ENCODE measurements around the gene ESYT1. TPM values are rescaled to one million over a fixed set of nuclear protein-coding genes. Genes with fewer than 3 reads are reported as not detected.
A peak's percentile ranks its signal among the peaks of the same experiment; 100 is the strongest.
"Not testable (repeated sequence)": the region's sequence is repeated elsewhere in the genome, so short reads cannot be mapped to it uniquely, and the experiment has no call there.

ESYT1 gene
- polyA plus RNA-seq, 1 experiment: 127 TPM

DNA sequence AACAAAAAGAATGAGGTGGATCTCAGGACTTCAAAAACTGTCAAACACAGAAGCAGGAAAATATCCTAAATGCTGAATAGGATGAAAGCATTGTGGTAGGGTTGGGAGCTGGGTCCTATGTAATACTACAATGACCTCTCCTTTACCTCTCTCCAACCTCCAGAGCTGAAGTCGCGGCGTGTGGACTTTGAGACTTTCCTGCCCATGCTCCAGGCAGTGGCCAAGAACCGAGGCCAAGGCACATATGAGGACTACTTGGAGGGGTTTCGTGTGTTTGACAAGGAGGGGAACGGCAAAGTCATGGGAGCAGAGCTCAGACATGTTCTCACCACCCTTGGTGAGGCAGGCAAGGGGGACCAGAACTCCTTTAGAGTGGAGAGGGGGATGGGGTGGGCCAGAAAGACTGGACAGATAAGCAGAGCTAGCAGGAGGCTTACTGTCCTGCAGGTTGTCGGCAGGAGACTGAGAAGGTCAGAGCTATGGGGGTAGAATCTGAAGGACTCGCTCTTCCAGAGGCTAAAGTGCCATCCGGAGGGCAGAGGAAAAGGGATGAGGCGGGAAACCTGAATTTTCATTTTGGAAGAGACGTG lies 27.3 kb downstream of the ESYT1 start:
- Histone ChIP-seq H3K27ac (ENCODE audit: low read depth, low read length) (no peak overlapping the region), H3K4me3 (ENCODE audit: low read depth, low read length) (no peak overlapping the region), H3K27me3 (ENCODE audit: control insufficient read depth, insufficient read depth, low read length) (no peaks in the 10 kb centered on the region), H3K9me3 (ENCODE audit: control insufficient read depth, insufficient read depth, low read length) (no peaks in the 10 kb centered on the region)
- ChIA-PET CTCF (interaction anchor here (1.4 kb wide), 1 partner anchor 34 kb away, joined by 5 read pairs; the partner anchor contains the start of gene SMARCC2), POLR2A (interaction anchor here (0.6 to 1.3 kb wide), 4 partner anchors 28 to 87 kb away, joined by 3 to 8 read pairs (median 4); no protein-coding TSS in a partner anchor)
- DNase-seq (ENCODE audit: low read depth, low spot score): no peak
- TF ChIP-seq, protein P1, sequence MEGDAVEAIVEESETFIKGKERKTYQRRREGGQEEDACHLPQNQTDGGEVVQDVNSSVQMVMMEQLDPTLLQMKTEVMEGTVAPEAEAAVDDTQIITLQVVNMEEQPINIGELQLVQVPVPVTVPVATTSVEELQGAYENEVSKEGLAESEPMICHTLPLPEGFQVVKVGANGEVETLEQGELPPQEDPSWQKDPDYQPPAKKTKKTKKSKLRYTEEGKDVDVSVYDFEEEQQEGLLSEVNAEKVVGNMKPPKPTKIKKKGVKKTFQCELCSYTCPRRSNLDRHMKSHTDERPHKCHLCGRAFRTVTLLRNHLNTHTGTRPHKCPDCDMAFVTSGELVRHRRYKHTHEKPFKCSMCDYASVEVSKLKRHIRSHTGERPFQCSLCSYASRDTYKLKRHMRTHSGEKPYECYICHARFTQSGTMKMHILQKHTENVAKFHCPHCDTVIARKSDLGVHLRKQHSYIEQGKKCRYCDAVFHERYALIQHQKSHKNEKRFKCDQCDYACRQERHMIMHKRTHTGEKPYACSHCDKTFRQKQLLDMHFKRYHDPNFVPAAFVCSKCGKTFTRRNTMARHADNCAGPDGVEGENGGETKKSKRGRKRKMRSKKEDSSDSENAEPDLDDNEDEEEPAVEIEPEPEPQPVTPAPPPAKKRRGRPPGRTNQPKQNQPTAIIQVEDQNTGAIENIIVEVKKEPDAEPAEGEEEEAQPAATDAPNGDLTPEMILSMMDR (IDR thresholded peaks at IDR 0.05; ENCODE audit: low read depth, low read length): no peak

DNA sequence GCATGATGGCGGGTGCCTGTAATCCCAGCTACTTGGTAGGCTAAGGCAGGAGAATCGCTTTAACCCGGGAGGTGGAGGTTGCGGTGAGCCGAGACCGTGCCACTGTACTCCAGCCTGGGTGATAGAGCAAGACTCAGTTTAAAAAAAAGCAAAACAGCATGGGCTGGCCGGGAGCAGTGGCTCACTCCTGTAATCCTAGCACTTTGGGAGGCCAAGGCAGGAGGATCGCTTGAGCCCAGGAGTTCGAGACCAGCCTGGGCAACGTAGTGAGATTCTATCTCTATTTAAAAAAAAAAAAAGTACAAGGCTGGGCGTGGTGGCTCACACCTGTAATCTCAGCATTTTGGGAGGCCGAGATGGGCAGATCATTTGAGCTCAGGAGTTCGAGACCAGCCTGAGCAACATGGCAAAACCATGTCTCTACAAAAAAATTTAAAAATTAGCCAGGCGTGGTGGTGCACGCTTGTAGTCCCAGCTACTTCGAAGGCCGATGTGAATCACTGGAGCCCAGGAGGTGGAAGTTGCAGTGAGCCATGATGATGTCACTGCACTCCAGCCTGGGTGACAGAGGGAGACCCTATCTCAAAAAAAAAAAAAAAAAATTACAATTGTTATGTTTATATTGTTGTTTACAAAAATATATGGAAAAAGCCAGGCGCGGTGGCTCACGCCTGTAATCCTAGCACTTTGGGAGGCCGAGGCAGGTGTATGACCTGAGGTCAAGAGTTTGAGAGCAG lies 28.6 kb downstream of the ESYT1 start:
- ChIA-PET POLR2A (interaction anchor here (0.7 kb wide), 1 partner anchor 113 kb away, joined by 4 read pairs; no protein-coding TSS in a partner anchor), CTCF (interaction anchor here (0.7 to 1.1 kb wide), 6 partner anchors 12 to 38 kb away, joined by 3 to 6 read pairs (median 4); partner anchors contain the start of gene SMARCC2)
- H3K9me3 ChIP-seq (ENCODE audit: control insufficient read depth, insufficient read depth, low read length); DNase-seq (ENCODE audit: low read depth, low spot score); H3K27me3 ChIP-seq (ENCODE audit: control insufficient read depth, insufficient read depth, low read length): not testable (repeated sequence)
- peak overlapping the region; percentile 95 for H3K27ac ChIP-seq (ENCODE audit: low read depth, low read length)
- peak overlapping the region; percentile 99 for H3K4me3 ChIP-seq (ENCODE audit: low read depth, low read length)

DNA sequence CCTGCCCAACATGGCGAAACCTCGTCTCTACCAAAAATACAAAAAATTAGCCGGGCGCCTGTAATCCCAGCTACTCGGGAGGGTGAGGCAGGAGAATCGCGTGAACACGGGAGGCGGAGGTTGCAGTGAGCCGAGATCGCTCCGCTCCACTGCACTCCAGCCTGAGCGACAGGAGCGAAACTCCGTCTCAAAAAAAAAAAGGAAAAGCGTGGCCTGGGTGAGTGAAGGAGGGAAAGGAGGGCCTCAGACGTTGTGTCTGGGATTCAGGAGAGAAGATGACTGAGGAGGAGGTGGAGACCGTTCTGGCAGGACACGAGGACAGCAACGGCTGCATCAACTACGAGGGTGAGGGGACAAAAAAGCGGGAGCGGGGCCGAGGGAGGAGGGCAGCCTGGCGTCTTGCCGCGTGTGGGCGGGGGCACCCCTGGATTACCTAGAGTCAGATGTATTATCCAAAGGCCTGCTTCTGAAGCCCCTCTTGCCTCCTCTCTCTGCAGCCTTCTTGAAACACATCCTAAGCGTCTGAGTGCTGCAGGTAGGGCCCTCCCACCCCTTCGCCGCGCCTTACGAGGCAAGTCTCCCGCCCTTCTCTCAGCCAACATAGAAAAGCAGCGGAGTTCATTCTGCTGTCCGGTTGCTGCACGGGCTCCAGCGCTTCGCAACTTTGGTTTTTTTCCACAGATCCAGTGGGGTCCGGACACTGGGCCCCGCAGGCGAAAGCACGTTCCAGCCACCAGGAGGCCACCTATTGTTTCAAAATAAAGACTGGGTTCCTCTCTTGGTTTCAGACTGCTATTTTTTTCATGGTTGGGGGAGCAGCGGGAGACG lies 29.3 kb downstream of the ESYT1 start:
- POLR2A ChIA-PET: interaction anchor here (0.7 to 2.6 kb wide), 6 partner anchors 29 to 113 kb away, joined by 4 to 28 read pairs (median 6); partner anchors contain the start of genes ESYT1, RNF41 and ZC3H10
- Histone ChIP-seq H3K27ac (ENCODE audit: low read depth, low read length) (peak overlapping the region; percentile 95), H3K4me3 (ENCODE audit: low read depth, low read length) (peak overlapping the region; percentile 99), H3K9me3 (ENCODE audit: control insufficient read depth, insufficient read depth, low read length) (no peaks in the 10 kb centered on the region), H3K27me3 (ENCODE audit: control insufficient read depth, insufficient read depth, low read length) (no peaks in the 10 kb centered on the region)
- TF ChIP-seq, protein P1 (IDR thresholded peaks at IDR 0.05; ENCODE audit: low read depth, low read length): peak; percentile 80
- CTCF ChIA-PET: interaction anchor here (0.7 to 1.1 kb wide), 6 partner anchors 13 to 38 kb away, joined by 3 to 6 read pairs (median 4); partner anchors contain the start of gene SMARCC2
- peak; percentile 64 for DNase-seq (ENCODE audit: low read depth, low spot score)

DNA sequence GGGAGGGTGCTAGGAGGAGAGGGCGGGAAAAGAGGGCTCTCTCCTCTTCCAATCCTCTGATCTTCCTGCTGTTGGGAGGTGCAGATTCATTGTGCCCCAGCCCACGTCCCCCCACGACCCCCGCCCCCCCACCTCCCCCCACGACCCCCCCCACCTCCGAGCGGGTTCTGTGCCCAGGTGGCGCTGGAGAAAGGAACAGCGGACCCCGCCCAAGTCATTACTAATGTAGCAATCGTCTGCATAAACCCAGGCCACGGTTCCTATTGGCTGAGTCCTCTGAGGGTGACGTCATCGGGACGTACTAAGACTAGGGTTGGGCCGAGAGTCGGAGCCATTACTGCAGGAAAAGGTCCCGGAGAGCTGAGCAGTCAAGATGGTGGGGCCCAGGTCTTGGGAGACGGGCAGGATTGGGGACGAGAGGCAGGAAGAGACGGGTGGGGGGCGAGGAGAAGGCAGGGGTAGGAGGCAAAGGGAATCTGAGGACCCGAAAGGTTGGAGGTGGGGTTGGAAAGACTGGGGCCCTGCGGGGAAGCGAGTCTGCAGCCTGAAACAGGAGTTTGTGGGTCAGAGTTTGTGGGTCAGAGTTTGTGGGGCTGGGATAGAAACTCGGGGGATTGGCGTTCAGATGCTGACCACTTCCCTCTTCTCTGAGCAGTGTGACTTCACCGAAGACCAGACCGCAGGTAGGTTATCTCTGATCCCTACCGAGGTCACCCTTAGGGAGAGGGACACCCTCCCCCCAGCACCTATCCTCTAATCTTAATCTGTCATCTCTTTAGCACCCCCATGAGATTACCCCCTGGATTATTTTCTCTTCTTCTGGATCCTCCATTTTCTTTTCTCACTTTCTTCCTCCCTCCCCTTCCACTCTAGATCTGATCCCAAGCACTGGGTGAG lies 30.2 kb downstream of the ESYT1 start, which contains the start of gene MYL6:
MYL6 (plus strand) TSS at position 331 of the 897 bp plus-strand sequence; CDS start at position 374, 43 bp downstream.
- ChIA-PET POLR2A (interaction anchor here (0.5 to 2.6 kb wide), 9 partner anchors 14 to 64 kb away, joined by 3 to 28 read pairs (median 5); partner anchors contain the start of genes ESYT1, RNF41, RPL41 and SMARCC2), CTCF (interaction anchor here (1.0 to 1.7 kb wide), 4 partner anchors 8 to 39 kb away, joined by 3 to 6 read pairs (median 5); partner anchors contain the start of gene SMARCC2)
- Histone ChIP-seq H3K4me3 (ENCODE audit: low read depth, low read length) (peak within 1 kb of the TSS; percentile 99), H3K27me3 (ENCODE audit: control insufficient read depth, insufficient read depth, low read length) (no peaks in the 10 kb centered on the region), H3K27ac (ENCODE audit: low read depth, low read length) (peak within 1 kb of the TSS; percentile 95), H3K9me3 (ENCODE audit: control insufficient read depth, insufficient read depth, low read length) (no peaks in the 10 kb centered on the region)
- TF ChIP-seq, protein P1 (IDR thresholded peaks at IDR 0.05; ENCODE audit: low read depth, low read length): no peak
- peak; percentile 95 for DNase-seq (ENCODE audit: low read depth, low spot score)
